Panc1 (cell line): ENCODE measurements around the gene ARHGEF7.

ENCODE experiments used
- CTCF ChIP-seq: fragments of 450-650 bp; IDR thresholded peaks from 2 replicates; pipeline ENCODE4 v1.5.1; 2017; ENCODE audit warnings: mild to moderate bottlenecking
- POLR2AphosphoS5 ChIP-seq: IDR thresholded peaks from 2 replicates; pipeline ENCODE4 v1.6.1; 2012; ENCODE audit warnings: mild to moderate bottlenecking, low read depth, low read length, moderate library complexity
- REST ChIP-seq, 2 experiments: IDR thresholded peaks; 2 replicates each; pipeline ENCODE4 v1.6.1; 2011 to 2012; ENCODE audit warnings: low read depth in 2 of 2, control low read depth in 1 of 2, low read length in 1 of 2, mild to moderate bottlenecking in 1 of 2, moderate library complexity in 1 of 2; ENCODE audit not compliant: insufficient read depth in 1 of 2

GRCh38 chr13:111269508-111269907 lies 154.4 kb downstream of the ARHGEF7 start:
- TF ChIP-seq CTCF = no peak
- TF ChIP-seq POLR2AphosphoS5 = no peak
- no peak for TF ChIP-seq REST (IDR thresholded peaks at IDR 0.05; ENCODE audit: insufficient read depth in 1 of 2, low read depth in 2 of 2, low read length in 1 of 2)
